Hepatocyte (in vitro differentiated cells): ENCODE measurements around the gene OCIAD1. TPM values are rescaled to one million over a fixed set of nuclear protein-coding genes. Genes with fewer than 3 reads are reported as not detected.
"Not testable (repeated sequence)": the region's sequence is repeated elsewhere in the genome, so short reads cannot be mapped to it uniquely, and the experiment has no call there.

Experiments used
- DNase-seq: peaks from one replicate; pipeline ENCODE4 v3.0.0-alpha.2; 2016; ENCODE audit warnings: low spot score
- H2AFZ ChIP-seq: fragments of 200-600 bp; sonication (generic); 2 replicates; pipeline ENCODE4 v1.6.0; 2016; ENCODE audit warnings: antibody characterized with exemption, mild to moderate bottlenecking
- H3K27ac ChIP-seq: fragments of 200-600 bp; sonication (generic); 2 replicates; pipeline ENCODE4 v1.5.1; 2016; ENCODE audit warnings: mild to moderate bottlenecking
- H3K27me3 ChIP-seq: fragments of 200-600 bp; sonication (generic); 2 replicates; pipeline ENCODE4 v1.6.1; 2016
- H3K36me3 ChIP-seq: fragments of 200-600 bp; sonication (generic); replicated peaks from 2 replicates; pipeline ENCODE4 v1.5.1; 2016; ENCODE audit warnings: low read depth; ENCODE audit not compliant: insufficient read depth
- H3K4me1 ChIP-seq: fragments of 200-600 bp; sonication (generic); 2 replicates; pipeline ENCODE4 v1.5.1; 2016; ENCODE audit warnings: mild to moderate bottlenecking, moderate library complexity; ENCODE audit not compliant: insufficient read depth
- H3K4me2 ChIP-seq: fragments of 200-600 bp; sonication (generic); 2 replicates; pipeline ENCODE4 v1.6.0; 2016
- H3K4me3 ChIP-seq: fragments of 200-600 bp; sonication (generic); 2 replicates; pipeline ENCODE4 v1.5.1; 2016; ENCODE audit warnings: mild to moderate bottlenecking
- H3K79me2 ChIP-seq: fragments of 200-600 bp; sonication (generic); 2 replicates; pipeline ENCODE4 v1.6.0; 2017; ENCODE audit warnings: mild to moderate bottlenecking
- H3K9me2 ChIP-seq: fragments of 200-600 bp; sonication (generic); replicated peaks from 2 replicates; pipeline ENCODE4 v1.6.0; 2017; ENCODE audit warnings: mild to moderate bottlenecking; ENCODE audit not compliant: insufficient read depth
- H3K9me3 ChIP-seq: fragments of 200-600 bp; sonication (generic); 2 replicates; pipeline ENCODE4 v1.5.1; 2016; ENCODE audit warnings: low read depth, mild to moderate bottlenecking
- H4K20me1 ChIP-seq: fragments of 200-600 bp; sonication (generic); 2 replicates; pipeline ENCODE4 v1.6.0; 2016; ENCODE audit warnings: mild to moderate bottlenecking; ENCODE audit not compliant: insufficient read depth, poor library complexity, severe bottlenecking
- CTCF ChIP-seq: fragments of 200-600 bp; sonication (generic); IDR thresholded peaks from 2 replicates; pipeline ENCODE4 v1.5.1; 2016; ENCODE audit warnings: antibody characterized with exemption, mild to moderate bottlenecking; ENCODE audit not compliant: poor library complexity
- EZH2 ChIP-seq: fragments of 200-600 bp; sonication (generic); IDR thresholded peaks from 2 replicates; pipeline ENCODE4 v1.6.1; 2016; ENCODE audit warnings: antibody characterized with exemption, mild to moderate bottlenecking, borderline replicate concordance
- EZH2phosphoT487 ChIP-seq: fragments of 200-600 bp; sonication (generic); IDR thresholded peaks from one replicate; pipeline ENCODE4 v1.6.1; 2018; ENCODE audit warnings: antibody characterized with exemption, mild to moderate bottlenecking, low read depth, moderate library complexity; ENCODE audit not compliant: unreplicated experiment, severe bottlenecking
- WGBS: methylation state at CpG from one replicate; pipeline ENCODE4 v1.1.6; 2016; ENCODE audit warnings: low lambda C conversion rate; ENCODE audit errors: missing lambda C conversion rate; 5-methylcytosine and 5-hydroxymethylcytosine counted together
- polyA plus RNA-seq: library from polyadenylated mRNA; unstranded; fragments of >200 nt; fragmentation: Nextera tagmentation; extraction: Ambion mirVana; gene quantifications from 2 replicates; pipeline ENCODE4 v1.2.1, GENCODE V29; 2016
- total RNA-seq: library from RNA; depleted of rRNA; stranded (reverse); fragments of >200 nt; gene quantifications from 2 replicates; pipeline ENCODE4 v1.2.3, GENCODE V29; 2014

OCIAD1 gene
- total and polyA plus RNA-seq, 2 experiments from 2014 or later, result 201 to 233 TPM

GRCh38 chr4:48798117-48798516 is 32.8 kb upstream of the OCIAD1 start:
- no peak overlapping the region for H3K4me2 ChIP-seq
- no peaks in the 10 kb centered on the region for H3K27me3 ChIP-seq
- no peaks in the 10 kb centered on the region for H3K4me1 ChIP-seq
- no peaks in the 10 kb centered on the region for H3K36me3 ChIP-seq
- 86% methylated on average over 2 of the region's 2 CpGs for WGBS
- DNase-seq, result no peak
- H3K9me2 ChIP-seq, result no peaks in the 10 kb centered on the region
- no peak overlapping the region for H3K27ac ChIP-seq
- no peak overlapping the region for H3K4me3 ChIP-seq
- H4K20me1 ChIP-seq, result no peaks in the 10 kb centered on the region
- TF ChIP-seq EZH2 (no peak), EZH2phosphoT487 (no peak), CTCF (no peak)
- no peaks in the 10 kb centered on the region for H3K9me3 ChIP-seq
- no peaks in the 10 kb centered on the region for H3K79me2 ChIP-seq
- no peak overlapping the region for H2AFZ ChIP-seq

- no peak overlapping the region for H3K27ac ChIP-seq
- no peak overlapping the region for H3K4me2 ChIP-seq
- no peaks in the 10 kb centered on the region for H3K36me3 ChIP-seq
- no peak overlapping the region for H2AFZ ChIP-seq
- no peaks in the 10 kb centered on the region for H3K27me3 ChIP-seq
- no peak for TF ChIP-seq EZH2
- no peak for TF ChIP-seq CTCF
- TF ChIP-seq EZH2phosphoT487, result no peak
- no peaks in the 10 kb centered on the region for H4K20me1 ChIP-seq
- no peaks in the 10 kb centered on the region for H3K4me1 ChIP-seq
- no peaks in the 10 kb centered on the region for H3K9me2 ChIP-seq
- H3K9me3 ChIP-seq, result no peaks in the 10 kb centered on the region
- no peak for DNase-seq
- 66% methylated on average over 2 of the region's 2 CpGs for WGBS
- H3K4me3 ChIP-seq, result no peak overlapping the region
- H3K79me2 ChIP-seq, result no peaks in the 10 kb centered on the region
Observed at GRCh38 chr4:48799157-48799556, 31.7 kb upstream of the OCIAD1 start.

GRCh38 chr4:48800155-48800554 is 30.7 kb upstream of the OCIAD1 start:
- 89% methylated on average over 2 of the region's 2 CpGs for WGBS
- not testable (repeated sequence) for H3K36me3 ChIP-seq, H3K4me1 ChIP-seq, H3K27ac ChIP-seq, H3K79me2 ChIP-seq, H2AFZ ChIP-seq, H3K4me2 ChIP-seq, DNase-seq, H3K9me2 ChIP-seq, H3K27me3 ChIP-seq, H3K9me3 ChIP-seq, H4K20me1 ChIP-seq, H3K4me3 ChIP-seq

GRCh38 chr4:48801016-48801715 is 29.7 kb upstream of the OCIAD1 start:
- 70% methylated on average over 3 of the region's 3 CpGs for WGBS
- Histone ChIP-seq H4K20me1 (no peaks in the 10 kb centered on the region), H3K9me3 (no peaks in the 10 kb centered on the region), H3K4me1 (no peaks in the 10 kb centered on the region), H3K79me2 (no peaks in the 10 kb centered on the region), H3K9me2 (no peaks in the 10 kb centered on the region), H3K4me2 (no peak overlapping the region), H3K27ac (no peak overlapping the region), H3K36me3 (no peaks in the 10 kb centered on the region), H2AFZ (no peak overlapping the region), H3K27me3 (no peaks in the 10 kb centered on the region), H3K4me3 (no peak overlapping the region)
- TF ChIP-seq CTCF (no peak), EZH2phosphoT487 (no peak), EZH2 (no peak)
- DNase-seq, result no peak
